GM10847 (cell line): Measurements from ENCODE around the gene MSX1.

Experiments used
- POLR2A ChIP-seq: IDR thresholded peaks from 2 replicates; pipeline ENCODE4 v1.6.1; 2011; ENCODE audit not compliant: insufficient read length; ENCODE audit errors: extremely low read depth

MSX1 gene

DNA sequence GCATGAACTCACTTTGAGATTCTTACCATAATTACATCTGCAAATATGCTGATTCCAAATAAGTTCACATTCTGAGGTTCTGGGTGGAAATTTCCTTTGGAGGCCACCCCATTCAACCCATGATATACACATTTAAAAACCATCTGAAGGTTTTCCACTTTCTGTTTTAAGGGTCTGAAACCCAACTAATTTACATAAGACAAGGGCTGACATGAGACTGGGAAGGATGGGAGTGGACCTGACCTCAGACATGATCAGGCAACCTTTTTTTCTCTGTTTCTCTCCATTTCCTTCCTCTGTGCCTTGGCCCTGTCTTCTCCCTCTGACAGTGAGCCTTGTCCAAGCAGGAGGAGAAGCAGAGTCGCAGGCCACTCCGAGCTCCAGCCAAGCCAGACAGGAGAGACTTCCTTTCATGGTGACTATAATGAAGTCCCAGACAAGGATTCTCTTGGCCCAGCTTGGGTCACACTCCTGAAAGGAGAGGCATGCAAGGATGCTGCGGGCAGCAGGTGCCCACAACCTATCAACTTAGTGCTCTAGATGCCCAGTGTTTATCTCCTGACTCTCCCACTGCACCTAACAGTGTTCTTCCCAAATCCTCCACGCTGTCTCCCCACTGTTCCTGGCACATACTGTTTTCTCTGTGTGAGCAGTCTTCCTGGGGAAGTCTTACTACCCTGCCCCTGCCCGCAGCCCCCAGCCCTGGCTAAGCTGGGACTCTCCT is 39.9 kb downstream of the MSX1 start:
- no peak for TF ChIP-seq POLR2A

DNA sequence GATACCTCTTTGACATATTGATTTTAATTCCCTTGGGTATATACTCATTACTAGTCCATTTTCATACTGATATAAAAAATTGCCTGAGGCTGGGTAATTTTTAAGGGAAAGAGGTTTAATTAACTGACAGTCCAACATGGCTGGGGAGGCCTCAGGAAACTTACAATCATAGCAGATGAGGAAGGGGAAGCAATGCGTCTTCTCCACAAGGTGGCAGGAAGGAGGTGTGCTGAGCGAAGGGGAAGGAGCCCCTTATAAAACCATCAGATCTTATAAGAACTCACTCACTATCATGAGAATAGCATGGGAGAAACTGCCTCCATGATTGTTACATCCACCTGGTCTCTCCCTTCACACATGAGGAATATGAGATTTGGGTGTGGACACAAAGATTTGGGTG is 42.4 kb downstream of the MSX1 start:
- no peak for TF ChIP-seq POLR2A

DNA sequence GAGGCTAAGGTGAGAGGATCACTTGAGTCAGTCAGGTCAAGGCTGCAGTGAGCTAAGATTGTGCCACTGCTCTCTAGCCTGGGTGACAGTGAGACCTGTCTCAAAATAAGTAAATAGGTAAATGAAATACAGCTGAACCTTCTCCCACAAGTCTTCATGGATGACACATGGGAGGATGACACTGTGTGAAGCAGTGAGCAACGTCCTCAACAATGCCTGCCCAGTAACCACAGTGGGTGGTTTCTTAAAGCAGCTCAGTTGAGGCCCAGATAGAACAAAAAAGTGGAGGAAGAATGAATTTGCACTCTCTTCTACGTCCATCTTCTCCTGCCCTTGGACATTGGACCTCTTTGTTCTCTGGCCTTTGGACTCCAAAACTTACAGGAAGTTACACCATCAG is 52.7 kb downstream of the MSX1 start:
- no peak for TF ChIP-seq POLR2A

DNA sequence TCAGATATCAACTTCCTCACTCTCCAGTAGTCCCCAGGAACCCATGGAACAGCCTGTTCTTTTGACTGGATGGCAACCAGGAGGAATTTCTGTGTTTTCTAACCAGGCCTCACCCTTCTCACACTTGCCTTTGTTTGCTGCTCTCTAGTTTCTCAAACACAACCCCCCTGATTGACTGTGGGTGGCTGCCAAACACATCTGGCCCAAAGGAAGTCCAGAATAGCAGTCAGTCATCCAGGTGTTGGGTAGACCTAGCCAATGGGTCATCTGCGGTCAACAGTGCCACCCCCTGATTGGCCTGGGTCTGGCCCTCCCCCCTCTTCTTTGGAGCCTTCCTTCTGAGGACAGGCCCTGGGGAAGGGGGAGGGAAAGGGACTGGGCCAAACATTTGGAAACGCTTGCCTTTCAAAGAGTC is 53.7 kb downstream of the MSX1 start:
- no peak for TF ChIP-seq POLR2A
